ENCODE results near the gene AUP1.

Gene AUP1

DNA sequence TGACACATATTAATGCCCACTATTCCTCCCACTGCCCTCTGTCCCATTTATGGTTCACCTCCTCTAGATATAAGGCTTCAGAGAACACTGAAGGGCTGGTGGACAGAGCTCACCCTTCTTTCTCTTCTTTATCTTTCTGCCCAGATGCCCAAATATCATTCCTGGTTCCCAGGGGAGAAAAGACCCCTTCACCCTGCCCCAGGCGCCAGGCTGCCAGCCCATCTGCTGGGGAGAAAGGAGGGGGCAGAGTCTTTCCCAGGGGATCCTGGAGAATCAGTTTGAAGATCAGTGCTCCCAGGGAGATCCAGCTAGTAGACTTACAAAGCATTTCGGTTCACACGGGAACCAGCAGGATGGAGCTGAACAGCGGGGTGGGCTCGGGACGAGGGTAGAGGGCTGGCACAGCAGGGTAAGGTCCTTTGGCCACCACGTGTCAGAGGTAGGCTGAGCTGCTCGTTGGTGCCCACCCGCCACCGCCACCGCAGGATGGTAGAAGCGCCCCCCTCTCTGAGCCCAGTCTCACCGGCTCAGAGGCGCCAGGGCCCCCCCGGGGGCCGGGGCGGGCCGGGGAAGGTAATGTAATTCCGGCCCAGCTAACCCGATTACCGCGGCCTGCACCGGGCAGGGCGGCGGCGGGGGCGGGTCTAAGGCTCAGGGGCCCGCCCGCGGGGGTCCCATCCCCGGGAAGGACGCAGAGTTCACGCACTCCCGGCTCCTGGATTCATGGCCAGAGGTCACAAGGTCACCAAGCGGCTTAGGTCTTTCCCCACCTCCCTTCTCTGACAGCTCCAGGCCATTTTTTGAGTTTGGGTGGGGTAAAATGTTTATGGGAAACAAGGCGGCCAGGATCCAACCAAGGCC is 16.5 kb downstream of the AUP1 start:
- no peak for DNase-seq

DNA sequence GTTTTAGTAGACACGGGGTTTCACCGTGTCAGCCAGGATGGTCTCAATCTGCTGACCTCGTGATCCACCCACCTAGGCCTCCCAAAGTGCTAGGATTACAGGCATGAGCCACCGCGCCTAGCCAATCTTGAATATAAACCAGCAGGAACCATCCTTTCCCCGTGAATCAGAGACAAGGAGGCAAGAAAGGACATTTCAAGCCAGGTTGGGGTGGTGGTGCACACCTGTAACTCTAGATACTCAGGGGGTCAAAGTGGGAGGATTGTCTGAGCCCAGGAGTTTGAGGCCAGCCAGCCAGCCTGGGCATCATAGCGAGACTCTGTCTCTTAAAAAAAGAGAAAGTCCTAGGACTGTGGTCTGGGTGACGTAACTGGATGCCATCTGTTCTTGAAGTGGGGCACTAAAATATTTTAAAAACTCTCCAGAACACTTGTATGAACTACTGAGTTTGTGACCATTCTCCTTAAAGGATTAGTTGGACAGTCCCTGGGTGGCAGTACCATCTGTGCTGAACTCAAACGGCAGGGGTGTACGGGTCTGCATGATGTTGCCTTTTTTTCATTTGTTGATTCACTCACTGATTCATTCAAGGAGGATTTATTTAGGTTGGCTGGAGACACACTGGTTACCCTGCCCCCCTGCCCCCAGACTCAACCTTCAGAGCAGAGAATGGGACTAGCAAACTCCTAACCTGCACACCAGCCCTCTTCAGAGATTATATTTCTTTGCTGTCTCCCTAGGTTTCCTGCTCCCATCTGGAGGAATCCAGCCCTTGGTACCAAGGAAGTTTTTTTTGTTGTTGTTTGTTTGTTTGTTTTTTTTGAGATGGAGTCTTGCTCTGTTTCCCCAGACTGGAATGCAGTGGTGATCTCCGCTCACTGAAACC is 18.2 kb downstream of the AUP1 start:
- no peak for DNase-seq

DNA sequence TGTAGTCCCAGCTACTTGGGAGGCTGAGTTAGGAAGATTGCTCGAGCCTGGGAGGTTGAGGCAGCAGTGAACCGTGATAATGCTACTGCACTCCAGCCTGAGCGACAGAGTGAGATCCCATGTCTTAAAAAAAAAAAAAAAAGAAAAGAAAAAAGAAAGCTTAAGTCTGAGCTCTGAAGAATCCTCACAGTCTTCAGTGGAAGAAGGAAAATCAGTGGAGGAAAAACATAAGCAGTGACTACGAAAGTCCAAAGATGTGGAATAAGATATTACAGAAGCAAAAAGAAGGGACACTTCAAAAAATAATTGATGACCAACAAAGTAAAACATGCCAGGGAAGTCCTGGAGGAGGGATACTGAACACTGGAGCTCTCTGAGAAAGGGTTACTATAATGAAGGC is 19.2 kb downstream of the AUP1 start:
- no peak for DNase-seq

DNA sequence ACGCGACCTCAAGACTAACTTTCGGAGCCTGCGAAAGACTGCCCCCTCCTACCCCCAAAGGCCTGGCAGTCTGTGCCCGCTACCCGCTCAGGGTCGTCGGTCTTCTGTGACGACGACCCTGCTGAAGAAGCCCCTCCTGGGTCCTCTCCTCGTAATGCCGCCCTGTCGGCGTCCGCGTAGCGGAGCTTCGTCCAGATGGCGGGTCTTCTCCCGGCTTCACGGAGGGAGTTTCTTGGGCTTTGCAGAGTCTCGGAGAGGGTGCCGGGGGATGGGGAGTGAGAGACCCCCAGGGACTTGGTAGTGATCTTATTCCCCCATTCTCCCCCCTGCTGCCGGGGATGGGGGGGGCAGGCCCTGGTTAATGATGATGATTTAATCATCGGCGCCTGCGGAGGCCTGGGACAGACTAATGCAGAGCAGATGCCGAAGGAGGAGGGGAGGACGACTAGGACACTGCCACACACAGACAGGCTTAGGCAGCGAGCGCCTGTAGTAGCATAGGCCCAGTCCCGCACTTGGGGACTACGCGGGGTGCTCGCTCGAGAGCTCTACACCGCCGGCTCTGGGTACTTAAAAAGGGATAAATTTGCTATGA is 21.5 kb downstream of the AUP1 start:
- DNase-seq = no peak

GRCh38 chr2:74507145-74507925 is 22.2 kb downstream of the AUP1 start, which contains the start of gene PCGF1:
TSS of gene PCGF1 (minus strand) at chr2:74507695. CDS start at chr2:74507668, 27 bp downstream.
- peak; percentile 93 to 97 for DNase-seq

GRCh38 chr2:74505448-74506246 is 23.9 kb downstream of the AUP1 start:
- DNase-seq = no peak

- DNase-seq = no peak
Measured at GRCh38 chr2:74504591-74504990, 24.9 kb downstream of the AUP1 start.

DNA sequence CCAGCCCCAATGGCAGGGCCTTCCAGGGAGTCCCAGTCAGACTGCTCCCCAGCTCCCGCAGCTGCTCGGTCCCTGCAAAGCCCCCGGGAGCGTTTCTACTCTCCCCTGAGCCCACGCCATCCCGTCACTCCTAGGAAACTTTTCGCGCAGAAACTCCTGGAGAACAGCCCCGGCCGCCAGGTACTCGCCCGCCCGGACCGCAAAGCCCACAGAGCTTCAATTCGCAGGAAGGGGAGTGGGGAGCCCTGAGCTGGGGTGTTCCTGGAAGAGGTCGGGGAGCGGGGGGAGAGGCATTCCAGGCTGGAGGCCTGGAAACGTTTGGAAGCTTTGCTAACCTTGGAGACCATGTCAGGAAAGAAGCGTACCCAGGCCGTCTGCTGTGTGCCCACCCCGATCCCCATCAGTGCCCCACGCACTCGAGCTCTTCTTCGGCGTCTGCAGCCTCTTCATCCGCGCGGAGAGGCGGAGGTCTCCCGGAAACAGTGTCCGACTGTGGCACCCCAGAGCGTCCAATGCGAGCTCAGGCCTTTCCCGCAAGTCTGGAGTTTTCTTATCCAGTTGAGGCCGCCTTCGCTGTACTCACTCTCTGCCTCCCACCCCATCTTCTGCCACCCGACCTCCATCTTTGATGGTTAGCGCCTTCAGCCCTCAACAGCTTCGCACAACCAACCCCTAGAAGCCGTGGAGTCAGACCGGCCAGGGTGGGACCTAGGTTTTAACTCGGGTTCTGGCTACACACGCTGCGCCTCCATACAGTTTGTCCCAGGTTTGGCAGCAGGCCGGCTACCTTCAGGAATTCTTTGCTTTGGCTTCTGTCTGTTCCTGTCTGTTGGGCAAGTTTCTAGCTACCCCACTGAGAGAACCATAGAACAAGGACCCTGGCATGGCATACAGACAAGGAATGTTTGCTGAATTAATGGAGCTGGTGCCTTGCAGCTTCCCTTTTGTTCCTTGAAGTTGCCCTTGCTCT is 25.7 kb downstream of the AUP1 start:
- DNase-seq = no peak

DNA sequence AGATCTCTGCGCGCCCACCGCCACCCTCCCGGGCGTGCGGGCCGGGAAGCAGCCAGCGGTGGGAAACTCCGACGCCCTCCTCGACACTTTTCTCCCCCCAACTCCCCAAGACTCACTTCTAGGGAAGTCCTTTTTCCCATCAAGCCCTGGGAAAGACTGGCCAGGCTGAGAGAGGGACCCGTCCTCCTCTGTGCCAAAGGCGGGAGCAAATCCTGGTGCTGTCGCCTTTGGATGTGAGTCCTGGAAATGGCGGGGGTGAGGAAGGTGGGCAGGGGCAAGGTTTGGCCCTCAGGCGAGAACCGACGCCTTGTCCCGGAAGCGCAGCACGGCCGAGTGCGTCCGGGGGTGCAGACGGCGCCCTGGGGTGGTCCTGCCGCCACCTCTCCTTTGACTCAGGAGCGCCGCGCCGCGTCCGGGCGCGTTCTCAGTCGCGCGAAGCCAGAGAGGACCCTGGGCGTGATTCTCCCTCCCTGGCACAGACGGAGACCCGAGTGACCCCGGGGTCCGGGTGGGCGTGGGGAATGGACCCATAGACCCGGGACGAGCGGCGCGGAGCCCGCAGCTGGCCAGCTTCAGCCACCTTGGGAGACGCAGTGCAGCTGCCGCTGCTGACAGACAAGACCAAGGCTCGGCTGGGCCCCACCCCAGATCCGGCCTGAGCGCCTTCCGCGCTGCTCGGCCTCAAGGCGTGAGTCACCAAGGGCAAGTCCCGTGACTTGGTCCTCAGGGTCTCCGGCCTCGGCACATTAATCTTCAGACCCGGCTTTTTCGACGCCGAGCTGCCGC is 26.6 kb downstream of the AUP1 start:
- DNase-seq = peak; percentile 28 to 56

DNA sequence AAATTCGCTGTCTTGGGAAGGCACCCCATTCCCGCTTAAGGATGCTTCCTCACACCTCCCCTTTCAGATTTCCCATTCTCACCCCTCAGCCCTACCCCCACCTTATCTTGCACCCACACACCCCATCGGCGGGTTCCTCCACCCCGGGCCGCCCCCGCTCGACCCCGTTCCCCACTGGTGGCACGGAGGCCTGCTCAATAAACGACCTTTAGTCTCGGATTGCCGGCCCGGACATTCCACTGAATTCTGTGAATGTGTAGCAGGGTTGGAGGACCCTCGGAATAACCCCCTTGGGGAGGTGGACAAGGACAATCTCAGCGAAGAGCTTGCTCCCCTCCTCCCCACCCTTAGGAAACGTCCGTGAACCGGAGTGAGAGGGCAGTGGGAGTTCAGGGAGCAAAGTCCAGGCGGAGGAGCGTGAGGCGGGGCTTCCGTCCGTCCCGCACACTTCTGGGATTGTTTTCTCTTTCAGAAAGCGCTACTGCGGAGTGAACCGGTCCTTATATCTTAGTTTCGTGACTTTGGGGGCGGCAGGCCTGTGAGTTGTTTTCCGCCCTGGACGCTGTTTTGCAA is 27.3 kb downstream of the AUP1 start:
- DNase-seq = no peak

- DNase-seq = no peak
Measured at GRCh38 chr2:74501335-74502071, 28.0 kb downstream of the AUP1 start.

- no peak for DNase-seq
Measured at GRCh38 chr2:74500578-74500946, 28.9 kb downstream of the AUP1 start.

GRCh38 chr2:74499940-74500577 is 29.4 kb downstream of the AUP1 start:
- no peak for DNase-seq

DNA sequence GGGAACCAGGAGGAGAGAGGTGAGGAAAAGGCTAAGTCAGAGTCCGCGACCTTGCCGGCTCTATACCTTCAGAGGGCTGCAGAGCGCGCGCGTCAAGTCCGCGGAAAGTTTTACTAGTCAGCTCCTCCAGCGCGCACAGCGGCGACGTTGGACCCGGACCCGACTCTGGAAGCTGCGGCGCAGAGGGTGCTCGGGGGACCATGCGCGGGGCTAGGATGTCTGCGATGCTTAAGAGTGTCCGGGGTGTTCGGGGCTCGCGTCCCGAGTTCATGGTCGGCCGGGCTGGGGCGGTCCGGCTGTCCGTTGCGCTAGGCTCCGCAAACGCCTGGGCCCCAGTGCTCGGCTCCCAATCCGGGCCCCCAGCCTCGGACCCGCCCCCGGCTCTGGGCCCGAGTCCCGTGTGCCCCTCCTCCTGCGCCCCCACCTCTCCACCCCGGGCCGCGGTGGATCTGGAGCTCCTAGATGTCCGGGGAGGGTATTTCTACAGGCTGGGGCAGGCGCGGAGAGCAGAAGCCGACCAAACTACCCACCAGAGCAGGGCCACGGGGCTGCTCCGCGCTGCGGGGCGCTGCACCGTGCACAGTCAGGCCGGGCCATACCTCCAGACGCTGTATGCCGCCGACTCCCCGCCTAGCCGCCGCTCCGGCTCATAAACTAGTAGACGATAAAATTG is 30.1 kb downstream of the AUP1 start, which contains the start of gene LBX2:
LBX2 (minus strand) TSS at position 337 of the 673 bp plus-strand sequence; CDS start at position 271, 66 bp downstream.
- no peak for DNase-seq

- peak; percentile 21 to 43 for DNase-seq
Measured at GRCh38 chr2:74498500-74499266, 30.8 kb downstream of the AUP1 start.

DNA sequence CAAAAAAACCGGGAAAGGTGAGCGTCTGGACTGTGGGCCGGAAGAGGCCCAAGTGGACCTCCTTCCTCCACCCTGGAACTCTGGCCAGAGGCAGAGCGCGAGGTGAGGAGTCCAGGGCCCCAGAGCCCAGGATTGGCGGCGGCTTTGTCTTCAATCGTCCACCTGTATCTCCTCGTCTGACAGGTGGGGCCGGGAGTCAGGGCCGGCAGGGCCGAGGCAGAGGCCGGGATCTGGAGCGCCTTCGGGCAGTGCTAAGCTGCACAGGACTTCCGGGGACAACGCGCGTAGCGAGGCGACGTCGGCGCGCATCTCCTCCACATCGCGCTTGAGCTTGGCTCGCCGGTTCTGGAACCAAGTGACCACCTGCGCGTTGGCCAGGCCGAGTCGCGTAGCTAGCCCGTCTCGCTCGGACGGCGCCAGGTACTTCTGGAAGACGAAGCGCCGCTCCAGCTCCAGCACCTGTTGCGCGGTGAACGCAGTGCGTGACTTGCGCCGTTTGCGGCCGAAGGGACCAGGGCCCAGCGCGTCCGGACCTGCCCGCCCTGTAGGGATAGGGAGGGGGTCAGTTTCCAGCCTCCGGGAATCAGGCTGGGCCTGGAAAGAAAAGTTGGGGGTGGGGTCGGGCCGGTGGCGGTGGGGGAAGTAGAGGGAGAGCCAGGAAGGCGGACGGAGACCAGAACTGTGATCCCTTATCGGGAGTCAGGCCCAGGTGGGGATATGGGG is 31.6 kb downstream of the AUP1 start:
- DNase-seq = no peak

Data from bone marrow (tissue), 2 donors.